GM19372 (cell line): ENCODE measurements around the gene CNDP1.
A peak's percentile ranks its signal among the peaks of the same experiment; 100 is the strongest.
"Not testable (repeated sequence)": the region's sequence is repeated elsewhere in the genome, so short reads cannot be mapped to it uniquely, and the experiment has no call there.

ENCODE experiments used
- ATAC-seq: cut with Tn5 transposase; IDR thresholded peaks from one replicate; pipeline ENCODE4 v1.9.1; 2021; ENCODE audit warnings: mild to moderate bottlenecking, low read depth, moderate library complexity; ENCODE audit not compliant: unreplicated experiment

The CNDP1 gene

GRCh38 chr18:74534150-74534969, at the start of gene CNDP1:
Gene CNDP1, plus strand, starts transcription at chr18:74534500. Its CDS starts 168 bp downstream, at chr18:74534668.
- no peak for ATAC-seq

GRCh38 chr18:74486119-74486849, 48.0 kb upstream of the CNDP1 start:
- ATAC-seq = no peak

DNA sequence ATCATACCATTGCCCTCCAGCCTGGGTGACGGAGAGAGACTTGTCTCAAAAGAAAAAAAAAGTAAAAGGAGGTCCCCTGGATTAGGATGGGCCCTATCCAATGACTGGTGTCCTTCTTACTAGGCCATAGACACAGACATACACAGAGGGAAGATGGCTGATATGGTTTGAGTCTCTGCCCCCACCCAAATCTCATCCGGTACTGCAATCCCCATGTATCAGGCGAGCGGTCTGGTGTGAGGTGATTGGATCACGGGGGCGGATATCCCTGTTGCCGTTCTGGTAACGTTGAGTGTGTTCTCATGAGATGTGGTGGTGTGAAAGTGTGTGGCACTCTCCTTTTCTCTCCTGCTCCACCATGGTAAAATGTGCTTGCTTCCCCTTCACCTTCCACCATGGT, 45.9 kb upstream of the CNDP1 start:
- ATAC-seq = no peak

- ATAC-seq = no peak
Observed at GRCh38 chr18:74488864-74489263, 45.4 kb upstream of the CNDP1 start.

- ATAC-seq = no peak
Observed at GRCh38 chr18:74489676-74490075, 44.6 kb upstream of the CNDP1 start.

DNA sequence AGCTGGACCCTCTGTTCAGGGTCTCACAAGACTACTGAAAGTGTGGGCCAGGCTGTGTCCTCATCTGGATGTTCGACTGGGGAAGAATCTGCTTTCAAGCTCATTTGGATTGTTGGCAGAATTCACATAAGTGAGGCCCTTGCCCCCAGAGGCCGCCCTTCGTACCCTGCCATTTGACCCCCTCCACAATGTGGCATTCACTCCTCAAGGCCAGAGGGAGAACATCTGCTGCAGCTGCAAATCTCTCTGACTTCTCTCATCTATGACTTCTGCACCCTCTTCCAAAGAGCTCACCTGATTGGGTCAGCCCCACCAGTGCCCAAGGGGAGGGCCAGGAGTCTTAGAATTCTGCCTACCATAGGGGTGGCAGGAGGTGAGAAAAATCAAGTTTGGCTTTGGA, 42.0 kb upstream of the CNDP1 start:
- ATAC-seq = no peak

DNA sequence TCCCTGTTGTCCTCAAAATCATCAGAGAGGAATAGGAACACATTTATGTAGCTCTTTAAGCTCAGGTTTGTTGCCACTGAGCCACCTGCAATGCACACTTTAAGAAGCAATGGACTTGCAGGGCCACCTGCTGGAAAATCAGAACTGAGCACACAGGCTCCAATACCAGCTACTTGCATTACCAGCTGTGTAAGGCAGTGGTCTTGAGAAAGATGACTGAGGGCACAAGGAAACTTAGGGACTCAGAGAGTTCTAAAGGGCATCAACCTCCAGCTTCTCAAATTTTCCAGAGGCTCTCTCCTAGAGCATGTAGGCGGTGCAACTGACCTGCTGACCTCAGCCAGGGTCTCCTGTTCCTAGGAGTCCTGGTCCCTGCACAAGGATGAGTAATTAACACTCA, 40.6 kb upstream of the CNDP1 start:
- no peak for ATAC-seq

DNA sequence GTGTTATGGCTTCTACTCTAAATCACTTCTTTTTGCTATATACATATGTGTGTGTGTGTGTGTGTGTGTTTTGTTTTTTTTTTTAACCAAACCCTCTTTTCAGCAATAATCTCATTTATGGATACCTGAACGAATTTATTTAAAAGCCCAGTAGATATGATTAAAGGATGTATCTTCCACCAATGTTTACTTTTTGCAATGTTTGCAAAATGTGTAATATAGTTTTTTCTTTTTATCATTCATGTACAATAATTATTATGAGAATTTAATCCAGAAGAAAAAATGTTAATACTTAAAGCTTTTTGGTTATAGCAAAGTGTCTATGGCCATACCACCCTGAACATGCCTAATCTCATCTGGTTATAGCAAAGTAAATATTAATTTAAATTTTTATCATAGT, 39.8 kb upstream of the CNDP1 start:
- no peak for ATAC-seq

GRCh38 chr18:74495581-74496507, 38.5 kb upstream of the CNDP1 start, which contains the start of gene CNDP2:
Gene CNDP2, plus strand, starts transcription at chr18:74496363. Its CDS starts 3,611 bp downstream, at chr18:74499974.
- ATAC-seq = peak; percentile 67

DNA sequence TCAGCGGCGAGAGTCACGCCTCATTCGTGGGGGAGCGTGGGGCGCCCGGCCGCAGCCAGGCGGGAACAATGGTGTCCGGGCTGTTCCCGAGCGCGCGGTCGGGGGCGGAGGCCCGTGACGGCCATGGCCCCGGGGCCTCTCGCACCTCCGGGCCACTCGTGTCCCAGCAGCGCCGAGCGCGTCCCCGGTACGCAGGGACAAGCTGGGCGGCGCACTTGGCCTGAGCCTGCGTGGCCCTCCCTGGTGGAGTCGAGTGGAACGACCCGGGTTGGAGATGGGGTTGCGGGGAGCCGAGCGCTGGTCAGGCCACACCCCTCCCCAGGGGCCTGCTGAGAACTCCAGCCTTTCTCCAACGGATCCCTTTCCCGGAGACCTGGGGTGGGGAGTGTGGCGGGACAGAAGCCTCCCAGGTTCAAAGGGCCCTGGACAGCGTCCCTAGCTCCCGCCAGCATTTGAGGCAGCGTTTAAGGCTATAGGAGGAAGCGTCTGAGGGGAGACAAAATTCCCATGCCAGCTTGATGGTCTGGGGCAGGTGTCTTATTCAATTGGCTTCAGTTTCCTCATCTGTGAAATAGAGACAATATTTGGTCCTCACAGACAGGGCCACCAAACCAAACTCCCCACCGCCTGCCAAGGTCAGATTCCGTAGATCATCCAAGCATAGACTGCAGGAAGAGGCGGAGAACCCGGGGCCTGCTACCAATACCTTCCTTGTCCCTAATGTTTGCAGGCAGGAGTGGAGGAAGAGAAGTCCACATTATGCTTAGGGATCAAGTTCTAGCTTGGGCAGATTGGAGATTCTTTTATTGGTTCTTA, 37.6 kb upstream of the CNDP1 start:
- ATAC-seq = peak; percentile 21

DNA sequence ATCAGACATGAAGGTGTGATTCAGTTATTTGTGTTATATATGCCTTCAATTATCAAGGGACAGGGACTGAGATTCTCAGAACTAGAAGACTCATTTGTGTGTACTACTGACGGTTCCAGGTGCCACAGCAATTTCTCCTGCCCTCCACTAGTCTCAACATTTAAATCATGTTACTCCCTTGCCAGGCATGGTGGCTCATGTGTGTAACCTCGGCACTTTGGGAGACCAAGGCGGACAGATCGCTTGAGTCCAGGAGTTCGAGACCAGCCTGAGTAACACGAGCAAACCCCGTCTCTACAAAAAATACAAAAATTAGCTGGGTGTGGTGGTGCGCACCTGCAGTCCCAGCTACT, 37.0 kb upstream of the CNDP1 start:
- ATAC-seq = no peak

- ATAC-seq = no peak
Observed at GRCh38 chr18:74497778-74498177, 36.5 kb upstream of the CNDP1 start.

- ATAC-seq = peak; percentile 35
Observed at GRCh38 chr18:74498712-74499627, 35.3 kb upstream of the CNDP1 start.

GRCh38 chr18:74499633-74500032, 34.7 kb upstream of the CNDP1 start:
- ATAC-seq = peak; percentile 37

- no peak for ATAC-seq
Observed at GRCh38 chr18:74500372-74500771, 33.9 kb upstream of the CNDP1 start.

GRCh38 chr18:74500774-74501173, 33.5 kb upstream of the CNDP1 start:
- ATAC-seq = not testable (repeated sequence)

DNA sequence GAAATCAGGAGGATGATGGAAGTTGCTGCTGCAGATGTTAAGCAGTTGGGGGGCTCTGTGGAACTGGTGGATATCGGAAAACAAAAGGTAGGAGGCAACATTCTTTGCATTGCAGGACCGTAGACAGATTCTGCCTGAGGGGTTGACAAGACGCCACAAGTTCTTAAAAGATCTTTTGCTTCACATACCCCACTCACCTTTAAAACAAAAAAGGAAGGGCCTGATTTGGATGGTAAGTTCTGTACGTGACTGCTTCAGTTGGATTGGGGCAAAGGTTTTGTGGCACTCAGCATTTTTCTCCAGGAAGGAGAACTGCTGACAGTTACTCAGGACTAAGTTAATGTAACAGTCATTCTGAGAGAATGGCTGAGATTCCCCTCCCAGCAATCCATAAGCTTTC, 32.9 kb upstream of the CNDP1 start:
- no peak for ATAC-seq

- ATAC-seq = no peak
Observed at GRCh38 chr18:74503137-74503536, 31.2 kb upstream of the CNDP1 start.

- no peak for ATAC-seq
Observed at GRCh38 chr18:74505776-74506175, 28.5 kb upstream of the CNDP1 start.
